KMS-11 (cell line): ENCODE data around the gene NPHP4.

Experiments used
- H2AFZ ChIP-seq: fragments of 200-600 bp; sonication (generic); 2 replicates; pipeline ENCODE4 v1.6.1; 2016; ENCODE audit warnings: antibody characterized with exemption, mixed run types, low read depth
- H3K27ac ChIP-seq: fragments of 200-600 bp; sonication (generic); 2 replicates; pipeline ENCODE4 v1.6.1; 2016; ENCODE audit warnings: mild to moderate bottlenecking, mixed run types
- H3K27me3 ChIP-seq: fragments of 200-600 bp; sonication (generic); 2 replicates; pipeline ENCODE4 v1.6.1; 2017; ENCODE audit warnings: mild to moderate bottlenecking, low read depth, mixed run types, moderate library complexity; ENCODE audit not compliant: insufficient read depth
- H3K36me3 ChIP-seq: fragments of 200-600 bp; sonication (generic); 2 replicates; pipeline ENCODE4 v1.6.1; 2017; ENCODE audit warnings: mild to moderate bottlenecking, mixed run types; ENCODE audit not compliant: insufficient read depth
- H3K4me1 ChIP-seq: fragments of 200-600 bp; sonication (generic); 2 replicates; pipeline ENCODE4 v1.6.1; 2016; ENCODE audit warnings: mild to moderate bottlenecking, low read depth, mixed run types; ENCODE audit not compliant: poor library complexity, severe bottlenecking
- H3K4me2 ChIP-seq: fragments of 200-600 bp; sonication (generic); 2 replicates; pipeline ENCODE4 v1.7.0; 2016; ENCODE audit warnings: mild to moderate bottlenecking, mixed run types
- H3K4me3 ChIP-seq: fragments of 200-600 bp; sonication (generic); IDR thresholded peaks from 2 replicates; pipeline ENCODE4 v1.6.1; 2017; ENCODE audit warnings: low read depth, low read length, mixed read lengths; ENCODE audit not compliant: insufficient read depth
- H3K79me2 ChIP-seq: fragments of 200-600 bp; sonication (generic); 2 replicates; pipeline ENCODE4 v1.6.1; 2016; ENCODE audit warnings: low read depth, mixed run types; ENCODE audit not compliant: insufficient read depth
- H3K9ac ChIP-seq: fragments of 200-600 bp; sonication (generic); 2 replicates; pipeline ENCODE4 v1.6.1; 2016; ENCODE audit warnings: mild to moderate bottlenecking, mixed run types
- H4K20me1 ChIP-seq: fragments of 200-600 bp; sonication (generic); 2 replicates; pipeline ENCODE4 v1.6.1; 2016; ENCODE audit warnings: mild to moderate bottlenecking, mixed run types; ENCODE audit not compliant: insufficient read depth
- CTCF ChIP-seq: fragments of 200-600 bp; sonication (generic); conservative IDR thresholded peaks from 2 replicates; pipeline ENCODE4 v1.6.1; 2017; ENCODE audit warnings: low read depth, mild to moderate bottlenecking, antibody characterized with exemption, low read length, moderate library complexity, mixed read lengths

NPHP4 gene

GRCh38 chr1:6039031-6039430 lies 46.8 kb upstream of the NPHP4 start:
- H3K27me3 ChIP-seq, result no peaks in the 10 kb centered on the region
- H3K4me1 ChIP-seq, result no peaks in the 10 kb centered on the region
- H4K20me1 ChIP-seq, result peaks cover 16% of the 10 kb centered on the region

GRCh38 chr1:6038603-6039002 lies 46.4 kb upstream of the NPHP4 start:
- Histone ChIP-seq H3K36me3 (peaks cover 8% of the 10 kb centered on the region; the same call in 1 of the 2 replicates), H3K27ac (no peak overlapping the region), H2AFZ (no peak overlapping the region), H3K9ac (no peak overlapping the region), H3K27me3 (no peaks in the 10 kb centered on the region), H3K79me2 (peaks cover 47% of the 10 kb centered on the region), H3K4me2 (no peak overlapping the region), H4K20me1 (peaks cover 19% of the 10 kb centered on the region), H3K4me3 (no peak overlapping the region), H3K4me1 (no peaks in the 10 kb centered on the region)
- TF ChIP-seq CTCF, result no peak

More at GRCh38 chr1:6039031-6039430, 46.8 kb upstream of the NPHP4 start:
- Histone ChIP-seq H3K9ac (no peak overlapping the region), H3K4me2 (no peak overlapping the region), H3K27ac (no peak overlapping the region), H3K4me3 (no peak overlapping the region), H3K36me3 (peaks cover 8% of the 10 kb centered on the region; the same call in 1 of the 2 replicates), H2AFZ (no peak overlapping the region), H3K79me2 (peaks cover 43% of the 10 kb centered on the region)
- no peak for TF ChIP-seq CTCF

GRCh38 chr1:6037338-6037762 lies 45.1 kb upstream of the NPHP4 start:
- no peaks in the 10 kb centered on the region for H3K27me3 ChIP-seq
- peaks cover 60% of the 10 kb centered on the region for H3K79me2 ChIP-seq
- no peak for TF ChIP-seq CTCF
- peaks cover 5% of the 10 kb centered on the region; the same call in 1 of the 2 replicates for H3K36me3 ChIP-seq
- H4K20me1 ChIP-seq, result peaks cover 19% of the 10 kb centered on the region
- no peak overlapping the region for H3K4me3 ChIP-seq
- H3K9ac ChIP-seq, result no peak overlapping the region
- no peaks in the 10 kb centered on the region for H3K4me1 ChIP-seq
- no peak overlapping the region for H2AFZ ChIP-seq
- no peak overlapping the region for H3K27ac ChIP-seq
- H3K4me2 ChIP-seq, result no peak overlapping the region

GRCh38 chr1:6035719-6036118 lies 43.5 kb upstream of the NPHP4 start:
- no peaks in the 10 kb centered on the region for H3K4me1 ChIP-seq
- no peak overlapping the region for H3K9ac ChIP-seq
- H4K20me1 ChIP-seq, result peaks cover 27% of the 10 kb centered on the region
- H2AFZ ChIP-seq, result no peak overlapping the region
- no peak overlapping the region for H3K4me3 ChIP-seq
- H3K27me3 ChIP-seq, result no peaks in the 10 kb centered on the region
- H3K79me2 ChIP-seq, result peaks cover 76% of the 10 kb centered on the region
- no peak overlapping the region for H3K27ac ChIP-seq
- no peak overlapping the region for H3K4me2 ChIP-seq
- peaks cover 3% of the 10 kb centered on the region; the same call in 1 of the 2 replicates for H3K36me3 ChIP-seq
- TF ChIP-seq CTCF, result no peak
